GM12878 (cell line): Measurements from ENCODE around the gene PPP6C. TPM values are rescaled to one million over a fixed set of nuclear protein-coding genes. Genes with fewer than 3 reads are reported as not detected.

Experiments used
- ATF7 ChIP-seq: fragments of 450-650 bp; IDR thresholded peaks from 2 replicates; pipeline ENCODE4 v1.6.1; 2016; ENCODE audit warnings: low read depth, mild to moderate bottlenecking
- BCL11A ChIP-seq: IDR thresholded peaks from 2 replicates; pipeline ENCODE4 v1.6.1; 2011; ENCODE audit warnings: low read depth, low read length
- E2F8 ChIP-seq: fragments of 450-650 bp; IDR thresholded peaks from 2 replicates; pipeline ENCODE4 v1.6.1; 2018; ENCODE audit warnings: mild to moderate bottlenecking, low read depth, moderate library complexity; ENCODE audit not compliant: partially characterized antibody
- E4F1 ChIP-seq: fragments of 450-650 bp; IDR thresholded peaks from 2 replicates; pipeline ENCODE4 v1.6.1; 2018; ENCODE audit warnings: borderline replicate concordance, mild to moderate bottlenecking; ENCODE audit not compliant: partially characterized antibody
- EGR1 ChIP-seq, 2 experiments: IDR thresholded peaks; 1 replicate in 1 of 2; 2 replicates in 1 of 2; pipeline ENCODE4 v1.6.1; 2011 to 2012; ENCODE audit warnings: low read depth in 2 of 2, low read length in 2 of 2, borderline replicate concordance in 1 of 2, mild to moderate bottlenecking in 1 of 2, moderate library complexity in 1 of 2
- ETV6 ChIP-seq, 2 experiments: fragments of 450-650 bp in 1 of 2; IDR thresholded peaks in 1 of 2; conservative IDR thresholded peaks in 1 of 2; 2 replicates each; pipeline ENCODE4 v1.6.1; 2014; ENCODE audit warnings: antibody characterized with exemption in 1 of 2, borderline replicate concordance in 1 of 2, low read depth in 1 of 2, mild to moderate bottlenecking in 1 of 2, moderate library complexity in 1 of 2
- FOXK2 ChIP-seq: fragments of 450-650 bp; IDR thresholded peaks from 2 replicates; pipeline ENCODE4 v1.6.1; 2017; ENCODE audit warnings: mild to moderate bottlenecking, moderate library complexity
- GABPA ChIP-seq: IDR thresholded peaks from 2 replicates; pipeline ENCODE4 v1.6.1; 2014; ENCODE audit warnings: antibody characterized with exemption, low read depth, mild to moderate bottlenecking, inconsistent platforms
- HDAC6 ChIP-seq: fragments of 200-600 bp; sonication (generic); IDR thresholded peaks from one replicate; pipeline ENCODE4 v1.8.0; 2017; ENCODE audit warnings: antibody characterized with exemption; ENCODE audit not compliant: unreplicated experiment
- HDGF ChIP-seq: fragments of 450-650 bp; IDR thresholded peaks from 2 replicates; pipeline ENCODE4 v1.6.1; 2016; ENCODE audit warnings: antibody characterized with exemption
- IRF4 ChIP-seq: IDR thresholded peaks from 2 replicates; pipeline ENCODE4 v1.6.1; 2011; ENCODE audit warnings: low read depth, low read length
- MAX ChIP-seq: IDR thresholded peaks from 2 replicates; pipeline ENCODE4 v1.6.1; 2012; ENCODE audit warnings: low read depth, low read length, improper control_type of control experiment
- PKNOX1 ChIP-seq: fragments of 450-650 bp; IDR thresholded peaks from 2 replicates; pipeline ENCODE4 v1.6.1; 2016; ENCODE audit warnings: mild to moderate bottlenecking
- RAD51 ChIP-seq: fragments of 450-650 bp; IDR thresholded peaks from 2 replicates; pipeline ENCODE4 v1.6.1; 2016; ENCODE audit warnings: moderate library complexity, mild to moderate bottlenecking, inconsistent platforms
- RELB ChIP-seq: fragments of 450-650 bp; IDR thresholded peaks from 2 replicates; pipeline ENCODE4 v1.6.1; 2017; ENCODE audit warnings: low read depth, mild to moderate bottlenecking, moderate library complexity
- TCF12 ChIP-seq: IDR thresholded peaks from 2 replicates; pipeline ENCODE4 v1.6.1; 2011; ENCODE audit warnings: low read depth, mild to moderate bottlenecking, low read length
- WRNIP1 ChIP-seq: IDR thresholded peaks from 2 replicates; pipeline ENCODE4 v1.6.1; 2011; ENCODE audit warnings: low read depth, low read length, improper control_type of control experiment, borderline replicate concordance
- polyA plus RNA-seq, 11 experiments: library from polyadenylated mRNA; depleted of rRNA in 4 of 11; unstranded in 6 of 11; stranded (reverse) in 5 of 11; fragments of >200 nt; fragmentation: Nextera tagmentation in 4 of 11; fragmentation: Illumina TruSeq in 1 of 11; extraction: Ambion mirVana in 4 of 11; extraction: Trizol in 1 of 11; gene quantifications; 1 replicate in 1 of 11; 2 replicates in 10 of 11; pipeline versions ENCODE4 v1.2.1 to v1.2.3, GENCODE V29; 2011 to 2016; ENCODE audit warnings: inconsistent platforms in 2 of 11, missing spikeins in 2 of 11, low read depth in 1 of 11
- total RNA-seq, 4 experiments: library from RNA; depleted of rRNA in 3 of 4; stranded (reverse); fragments of >200 nt in 3 of 4; fragmentation: Illumina TruSeq in 1 of 4; extraction: Trizol in 1 of 4; gene quantifications; 2 replicates each; pipeline versions ENCODE4 v1.2.1 to v1.2.3, GENCODE V29; 2013 to 2021

PPP6C gene
- total and polyA plus RNA-seq, 10 of the 15 experiments (the other 5 are each of a cell fraction or from before 2014, with no cell fraction given) = 26.8 to 45.3 (median 37.1) TPM

- TF ChIP-seq E4F1 = no peak
- TF ChIP-seq PKNOX1 = peak; percentile 57; the same call in 1 of the 2 replicates
- TF ChIP-seq RAD51 = peak; percentile 76
- no peak for TF ChIP-seq ETV6 (conservative IDR thresholded peaks at IDR 0.05 in 1 of 2, IDR thresholded peaks at IDR 0.05 in 1 of 2; ENCODE audit: borderline replicate concordance in 1 of 2, low read depth in 1 of 2)
- TF ChIP-seq TCF12 = no peak
- peak; percentile 57; the same call in 1 of the 2 replicates for TF ChIP-seq IRF4
- TF ChIP-seq HDAC6 = no peak
- TF ChIP-seq GABPA = no peak
- TF ChIP-seq MAX = no peak; the same call in 1 of the 2 replicates
- TF ChIP-seq WRNIP1 = no peak
- TF ChIP-seq EGR1 (IDR thresholded peaks at IDR 0.05; ENCODE audit: borderline replicate concordance in 1 of 2, low read depth in 2 of 2, low read length in 2 of 2) = peak in 1 of 2 experiments; percentile 47; a peak in 1 of 3 replicates
- peak; percentile 92; the same call in 1 of the 2 replicates for TF ChIP-seq HDGF
- TF ChIP-seq E2F8 = no peak
- TF ChIP-seq BCL11A = no peak
- peak; percentile 19; the same call in 1 of the 2 replicates for TF ChIP-seq ATF7
- TF ChIP-seq FOXK2 = no peak
- 0 out of 2 replicates have a peak, but pooled peaks have one; percentile 14 for TF ChIP-seq RELB
Measured at GRCh38 chr9:125126019-125126746, 63.4 kb downstream of the PPP6C start (continued).
